Upper lobe of left lung (tissue), 4 donors: ENCODE measurements around the gene CORO7.

Experiments used
- CTCF ChIP-seq, 6 experiments: fragments of 450-650 bp in 4 of 6; fragments of 200-600 bp in 2 of 6; sonication (generic) in 2 of 6; IDR thresholded peaks; one replicate each; pipeline ENCODE4 v1.5.1; 2016 to 2019; ENCODE audit warnings: antibody characterized with exemption in 6 of 6
- POLR2A ChIP-seq, 4 donors: fragments of 450-650 bp; IDR thresholded peaks; one replicate each; pipeline ENCODE4 v1.5.1; 2016 to 2017; ENCODE audit warnings: antibody characterized with exemption in 4 of 4, mild to moderate bottlenecking in 2 of 4
- POLR2AphosphoS5 ChIP-seq, 2 donors: sonication (generic); formaldehyde crosslinking; IDR thresholded peaks; one replicate each; pipeline ENCODE4 v1.5.1; 2017; ENCODE audit warnings: antibody characterized with exemption in 2 of 2

- TF ChIP-seq CTCF (IDR thresholded peaks at IDR 0.05) = no peak
- no peak for TF ChIP-seq POLR2AphosphoS5 (IDR thresholded peaks at IDR 0.05)
- no peak for TF ChIP-seq POLR2A (IDR thresholded peaks at IDR 0.05)
Observed at GRCh38 chr16:4437366-4437765, 21.0 kb upstream of the CORO7 start.
